H1 (cell line): ENCODE results near the gene SHISA9. TPM values are rescaled to one million over a fixed set of nuclear protein-coding genes. Genes with fewer than 3 reads are reported as not detected.

Experiments
- CTCF ChIA-PET: fragments of 300-600 bp; sonication (Branson Sonifier 250); formaldehyde crosslinking; loops from one replicate; lab custom pipeline; 2021; ENCODE audit not compliant: partially characterized antibody; lab: Charles Lee
- POLR2A ChIA-PET: fragments of 300-600 bp; sonication (Branson Sonifier 250); formaldehyde crosslinking; loops from one replicate; lab custom pipeline; 2021; ENCODE audit warnings: inconsistent platforms; ENCODE audit not compliant: partially characterized antibody; lab: Charles Lee
- DNase-seq, 2 experiments: peaks; one replicate each; pipeline versions ENCODE4 v3.0.0 to v3.0.0-alpha.2; 2010 to 2022; ENCODE audit warnings: low spot score in 2 of 2, low read depth in 1 of 2, mixed read lengths in 1 of 2
- FAIRE-seq: peaks from 2 replicates; lab custom pipeline; 2011; peaks lifted over from hg19 to GRCh38; lab: Jason Lieb, UNC
- H2AFZ ChIP-seq: 2 replicates; pipeline ENCODE4 v1.8.1; 2012; ENCODE audit warnings: low read length, inconsistent platforms
- H2AK5ac ChIP-seq: 2 replicates; pipeline ENCODE4 v1.6.1; 2013; ENCODE audit warnings: low read depth, low read length
- H2BK120ac ChIP-seq: replicated peaks from 2 replicates; pipeline ENCODE3; 2013; ENCODE audit warnings: low read depth, low read length, inconsistent platforms
- H2BK12ac ChIP-seq: 2 replicates; pipeline ENCODE4 v1.6.1; 2013; ENCODE audit warnings: low read depth, low read length
- H2BK15ac ChIP-seq: 2 replicates; pipeline ENCODE4 v1.6.1; 2013; ENCODE audit warnings: low read length
- H2BK20ac ChIP-seq: 2 replicates; pipeline ENCODE4 v1.6.1; 2013; ENCODE audit warnings: low read length
- H2BK5ac ChIP-seq: 2 replicates; pipeline ENCODE4 v1.6.1; 2013; ENCODE audit warnings: low read depth, low read length
- H3K14ac ChIP-seq: 2 replicates; pipeline ENCODE4 v1.6.1; 2013; ENCODE audit warnings: inconsistent platforms; ENCODE audit not compliant: insufficient read length
- H3K18ac ChIP-seq: 2 replicates; pipeline ENCODE4 v1.6.1; 2013; ENCODE audit warnings: low read length; ENCODE audit errors: extremely low read depth
- H3K23ac ChIP-seq: 2 replicates; pipeline ENCODE4 v1.6.1; 2013; ENCODE audit warnings: inconsistent platforms; ENCODE audit not compliant: insufficient read length
- H3K23me2 ChIP-seq: 2 replicates; pipeline ENCODE4 v1.6.1; 2013; ENCODE audit warnings: low read depth, low read length
- H3K27ac ChIP-seq: 2 replicates; pipeline ENCODE4 v1.6.1; 2011; ENCODE audit warnings: low read depth, low read length, inconsistent platforms
- H3K27me3 ChIP-seq, 4 experiments: replicated peaks in 1 of 4; 1 replicate in 1 of 4; 2 replicates in 3 of 4; pipeline versions ENCODE4 v1.6.1 to v1.8.1; 2011 to 2013; ENCODE audit warnings: low read length in 3 of 4, mild to moderate bottlenecking in 3 of 4, inconsistent platforms in 2 of 4, mixed read lengths in 2 of 4, moderate library complexity in 1 of 4; ENCODE audit not compliant: control insufficient read depth in 3 of 4, insufficient read depth in 3 of 4; ENCODE audit errors: extremely low read depth in 1 of 4
- H3K36me3 ChIP-seq, 4 experiments: 2 replicates each; pipeline versions ENCODE4 v1.6.1 to v1.8.1; 2011 to 2013; ENCODE audit warnings: mild to moderate bottlenecking in 4 of 4, low read length in 3 of 4, moderate library complexity in 2 of 4, control low read depth in 1 of 4, inconsistent platforms in 1 of 4; ENCODE audit not compliant: insufficient read depth in 4 of 4, control insufficient read depth in 2 of 4
- H3K4ac ChIP-seq: replicated peaks from 2 replicates; pipeline ENCODE3; 2013; ENCODE audit warnings: low read length, low read depth, mixed read lengths, inconsistent platforms; ENCODE audit not compliant: insufficient read length
- H3K4me1 ChIP-seq, 4 experiments: replicated peaks in 1 of 4; 1 replicate in 1 of 4; 2 replicates in 3 of 4; pipeline versions ENCODE4 v1.6.1 to v1.8.1; 2011 to 2013; ENCODE audit warnings: low read length in 3 of 4, inconsistent platforms in 2 of 4, mixed read lengths in 1 of 4; ENCODE audit not compliant: insufficient read depth in 4 of 4, control insufficient read depth in 3 of 4
- H3K4me2 ChIP-seq, 2 experiments: 2 replicates each; pipeline versions ENCODE4 v1.6.1 to v1.8.1; 2011 to 2013; ENCODE audit warnings: low read depth in 2 of 2, low read length in 2 of 2, control low read depth in 1 of 2, inconsistent platforms in 1 of 2, mild to moderate bottlenecking in 1 of 2; ENCODE audit not compliant: insufficient read depth in 1 of 2
- H3K4me3 ChIP-seq, 4 experiments: fragments of 200-600, 300-600 bp in 1 of 4; sonication (generic), shearing (Covaris generic), sonication (Bioruptor Twin) in 1 of 4; 2 replicates each; pipeline versions ENCODE4 v1.5.1 to v1.8.1; 2011 to 2016; ENCODE audit warnings: low read length in 4 of 4, low read depth in 3 of 4, control low read depth in 2 of 4, inconsistent platforms in 2 of 4, mild to moderate bottlenecking in 2 of 4, mixed read lengths in 1 of 4, moderate library complexity in 1 of 4; ENCODE audit not compliant: insufficient read depth in 2 of 4; ENCODE audit errors: extremely low read depth in 1 of 4
- H3K56ac ChIP-seq: replicated peaks from 2 replicates; pipeline ENCODE3; 2013; ENCODE audit warnings: low read depth, mild to moderate bottlenecking, mixed read lengths, low read length, inconsistent platforms; ENCODE audit not compliant: insufficient read length
- H3K79me1 ChIP-seq: 2 replicates; pipeline ENCODE4 v1.6.1; 2013; ENCODE audit warnings: low read depth, low read length, control low read depth
- H3K79me2 ChIP-seq, 2 experiments: 2 replicates each; pipeline versions ENCODE4 v1.6.1 to v1.8.1; 2012 to 2013; ENCODE audit warnings: low read length in 2 of 2, mild to moderate bottlenecking in 2 of 2, inconsistent platforms in 1 of 2; ENCODE audit not compliant: insufficient read depth in 2 of 2, control insufficient read depth in 1 of 2
- H3K9ac ChIP-seq, 4 experiments: replicated peaks in 1 of 4; 1 replicate in 1 of 4; 2 replicates in 3 of 4; pipeline versions ENCODE4 v1.6.1 to v1.8.1; 2011 to 2013; ENCODE audit warnings: low read depth in 3 of 4, low read length in 3 of 4, control low read depth in 2 of 4, mild to moderate bottlenecking in 2 of 4, moderate library complexity in 2 of 4, inconsistent platforms in 1 of 4; ENCODE audit errors: extremely low read depth in 1 of 4
- H3K9me3 ChIP-seq, 2 experiments: 2 replicates each; pipeline versions ENCODE4 v1.6.1 to v1.8.1; 2012 to 2013; ENCODE audit warnings: mild to moderate bottlenecking in 2 of 2, moderate library complexity in 2 of 2, control low read depth in 1 of 2, inconsistent platforms in 1 of 2, low read depth in 1 of 2, low read length in 1 of 2, mixed read lengths in 1 of 2; ENCODE audit not compliant: insufficient read depth in 2 of 2
- H4K20me1 ChIP-seq, 2 experiments: replicated peaks in 1 of 2; 2 replicates each; pipeline versions ENCODE3 to v1.8.1; 2011 to 2013; ENCODE audit warnings: inconsistent platforms in 2 of 2, low read length in 2 of 2, mild to moderate bottlenecking in 1 of 2; ENCODE audit not compliant: insufficient read depth in 2 of 2, control insufficient read depth in 1 of 2
- H4K5ac ChIP-seq: 2 replicates; pipeline ENCODE4 v1.6.1; 2013; ENCODE audit warnings: low read length, low read depth, mixed read lengths, inconsistent platforms; ENCODE audit not compliant: insufficient read length
- H4K8ac ChIP-seq: 2 replicates; pipeline ENCODE4 v1.8.0; 2013; ENCODE audit warnings: mild to moderate bottlenecking, moderate library complexity, low read length, inconsistent platforms; ENCODE audit not compliant: insufficient read depth; ENCODE audit errors: extremely low read depth
- H4K91ac ChIP-seq: replicated peaks from 2 replicates; pipeline ENCODE3; 2013; ENCODE audit warnings: low read length, mixed read lengths, inconsistent platforms; ENCODE audit not compliant: insufficient read length
- BRCA1 ChIP-seq: IDR thresholded peaks from 2 replicates; pipeline ENCODE4 v1.6.1; 2012; ENCODE audit warnings: low read depth, low read length, improper control_type of control experiment
- GTF2F1 ChIP-seq: IDR thresholded peaks from 2 replicates; pipeline ENCODE4 v1.6.1; 2012; ENCODE audit warnings: low read depth, low read length, improper control_type of control experiment, borderline replicate concordance
- HDAC2 ChIP-seq, 2 experiments: fragments of 300-600 bp in 1 of 2; sonication (generic) in 1 of 2; IDR thresholded peaks; 2 replicates each; pipeline ENCODE4 v1.6.1; 2011 to 2012; ENCODE audit warnings: low read depth in 2 of 2, low read length in 2 of 2, mild to moderate bottlenecking in 2 of 2, moderate library complexity in 2 of 2, borderline replicate concordance in 1 of 2, inconsistent platforms in 1 of 2
- KDM4A ChIP-seq: IDR thresholded peaks from one replicate; pipeline ENCODE4 v1.7.1; 2012; ENCODE audit warnings: low read depth, mild to moderate bottlenecking, moderate library complexity, low read length, inconsistent platforms; ENCODE audit not compliant: severe bottlenecking
- KDM5A ChIP-seq: fragments of 200-600 bp; IDR thresholded peaks from 2 replicates; pipeline ENCODE4 v1.7.1; 2012; ENCODE audit warnings: mild to moderate bottlenecking, low read length, inconsistent platforms, mixed read lengths
- RAD21 ChIP-seq, 2 experiments: IDR thresholded peaks in 1 of 2; conservative IDR thresholded peaks in 1 of 2; 2 replicates each; pipeline ENCODE4 v1.6.1; 2011; ENCODE audit warnings: low read depth in 2 of 2, low read length in 2 of 2, improper control_type of control experiment in 1 of 2, inconsistent platforms in 1 of 2, mild to moderate bottlenecking in 1 of 2, moderate library complexity in 1 of 2
- RNF2 ChIP-seq: fragments of 200-900, 300-1000 bp; sonication (generic); IDR thresholded peaks from 2 replicates; pipeline ENCODE4 v1.7.1; 2016; ENCODE audit warnings: borderline replicate concordance, low read depth, mild to moderate bottlenecking, antibody characterized with exemption, low read length; ENCODE audit not compliant: poor library complexity, severe bottlenecking; ENCODE audit errors: missing control alignments
- YY1 ChIP-seq: IDR thresholded peaks from 2 replicates; pipeline ENCODE4 v1.6.1; 2011; ENCODE audit warnings: low read depth, mild to moderate bottlenecking, low read length
- WGBS, 2 experiments: shearing (Covaris generic) in 1 of 2; methylation state at CpG; one replicate each; pipeline versions ENCODE4 v1.1.6 to v1.1.7; 2013 to 2015; ENCODE audit warnings: low lambda C conversion rate in 2 of 2, mixed read lengths in 2 of 2, inconsistent platforms in 1 of 2, low coverage in 1 of 2, missing lambda C conversion rate in 1 of 2; ENCODE audit not compliant: insufficient replicate concordance in 2 of 2, insufficient coverage in 1 of 2, insufficient read length in 1 of 2; ENCODE audit errors: extremely low coverage in 1 of 2, missing lambda C conversion rate in 1 of 2; 5-methylcytosine and 5-hydroxymethylcytosine counted together
- polyA plus RNA-seq, 7 experiments: library from polyadenylated mRNA; depleted of rRNA in 3 of 7; stranded (reverse) in 5 of 7; unstranded in 2 of 7; fragments of >200 nt in 5 of 7; fragments of 200-250 nt in 2 of 7; gene quantifications; 1 replicate in 5 of 7; 2 replicates in 1 of 7; 4 replicates in 1 of 7; pipeline versions ENCODE4 v1.2.1 to v1.2.3, GENCODE V29; 2011 to 2013; ENCODE audit warnings: missing spikeins in 2 of 7, mixed read lengths in 2 of 7
- total RNA-seq: library from RNA; stranded (reverse); fragmentation: NEBNext Ultra II Directional; extraction: Animal tissue kit (Norgen Biotek cat#: 25700); gene quantifications from 2 replicates; pipeline ENCODE4 v1.2.1, GENCODE V29; 2021

The SHISA9 gene
- total and polyA plus RNA-seq, 2 of the 8 experiments (the other 6 are each of a cell fraction or from before 2014, with no cell fraction given), result 25.6 to 39.8 TPM

DNA sequence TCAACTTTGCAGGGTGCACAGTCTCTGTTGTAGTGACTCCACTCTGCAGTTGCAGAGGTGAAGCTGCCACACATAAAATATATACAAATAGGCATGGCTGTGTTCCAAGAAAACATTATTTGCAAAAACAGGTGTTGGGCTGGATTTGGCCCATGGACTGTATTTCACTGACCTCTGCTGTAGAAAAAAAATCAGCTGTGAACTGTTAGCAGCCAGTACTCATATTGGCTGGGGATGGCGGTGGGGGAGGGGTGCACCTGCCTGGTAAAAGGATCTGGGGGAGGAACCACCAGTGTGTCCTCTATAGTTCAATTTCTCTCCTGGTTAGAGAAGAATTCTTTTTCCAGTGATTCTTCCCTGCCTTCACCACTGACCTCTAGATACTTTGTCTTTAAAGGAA is 50.0 kb downstream of the SHISA9 start:
- TF ChIP-seq KDM5A, result no peak
- TF ChIP-seq YY1, result no peak
- no peak for TF ChIP-seq RNF2
- TF ChIP-seq BRCA1, result no peak
- no peak for TF ChIP-seq KDM4A
- TF ChIP-seq RAD21 (IDR thresholded peaks at IDR 0.05 in 1 of 2, conservative IDR thresholded peaks at IDR 0.05 in 1 of 2; ENCODE audit: low read depth in 2 of 2, low read length in 2 of 2), result no peak; a peak in 1 of 4 replicates
- no peak for TF ChIP-seq HDAC2 (IDR thresholded peaks at IDR 0.05; ENCODE audit: borderline replicate concordance in 1 of 2, low read depth in 2 of 2, low read length in 2 of 2)
- TF ChIP-seq GTF2F1, result no peak

More for the DNA sequence above, 50.0 kb downstream of the SHISA9 start:
- H3K23ac ChIP-seq, result no peak overlapping the region
- H4K5ac ChIP-seq, result no peak overlapping the region
- ChIA-PET CTCF (interaction anchor here (0.7 to 1.3 kb wide), 3 partner anchors 17 to 511 kb away, joined by 3 to 5 read pairs (median 5); no protein-coding TSS in a partner anchor), POLR2A (interaction anchor here (0.8 to 1.5 kb wide), 7 partner anchors 10 to 400 kb away, joined by 3 to 6 read pairs (median 3); no protein-coding TSS in a partner anchor)
- H3K27ac ChIP-seq, result no peak overlapping the region
- no peak overlapping the region for H3K4ac ChIP-seq
- peaks cover 0 to 80% of the 10 kb centered on the region in 2 experiments; a peak in 2 of 4 replicates for H3K79me2 ChIP-seq
- no peak overlapping the region for H3K4me2 ChIP-seq
- no peak overlapping the region for H3K56ac ChIP-seq
- 0 out of 4 replicates have a peak, but pooled peaks cover 0 to 2% of the 10 kb centered on the region in 2 experiments for H3K9me3 ChIP-seq
- WGBS, 2 experiments, result 63% methylated on average over 1 of the region's 1 CpG; no CpG with 5 or more reads in 1 of the 2 experiments
- no peaks in the 10 kb centered on the region for H3K36me3 ChIP-seq
- H3K4me1 ChIP-seq, result peaks cover 2 to 10% (median 6%) of the 10 kb centered on the region in 4 experiments; a peak in 4 of 7 replicates
- H3K18ac ChIP-seq, result no peak overlapping the region
- H3K79me1 ChIP-seq, result peaks cover 2% of the 10 kb centered on the region
- no peak overlapping the region for H2AFZ ChIP-seq
- no peak overlapping the region for H2BK20ac ChIP-seq
- no peaks in the 10 kb centered on the region for H3K23me2 ChIP-seq
- H2BK15ac ChIP-seq, result no peak overlapping the region
- H2AK5ac ChIP-seq, result no peak overlapping the region
- no peak for DNase-seq
- no peak for FAIRE-seq
- H2BK120ac ChIP-seq, result no peak overlapping the region
- H4K91ac ChIP-seq, result no peak overlapping the region
- no peak overlapping the region for H3K14ac ChIP-seq
- no peak overlapping the region for H4K8ac ChIP-seq
- H3K4me3 ChIP-seq, result no peak overlapping the region
- no peak overlapping the region for H2BK12ac ChIP-seq
- H4K20me1 ChIP-seq, result peaks cover 0 to 4% of the 10 kb centered on the region in 2 experiments
- H3K9ac ChIP-seq, result no peak overlapping the region
- no peaks in the 10 kb centered on the region for H3K27me3 ChIP-seq
- H2BK5ac ChIP-seq, result no peak overlapping the region
